LNCAP (cell line): Measurements from ENCODE around the gene TMUB1.

ENCODE experiments used
- TF ChIP-seq, protein P1 (sequence below): fragments of 450-650 bp; IDR thresholded peaks from 2 replicates; pipeline ENCODE4 v1.5.1; 2017; ENCODE audit warnings: mild to moderate bottlenecking

Gene TMUB1

DNA sequence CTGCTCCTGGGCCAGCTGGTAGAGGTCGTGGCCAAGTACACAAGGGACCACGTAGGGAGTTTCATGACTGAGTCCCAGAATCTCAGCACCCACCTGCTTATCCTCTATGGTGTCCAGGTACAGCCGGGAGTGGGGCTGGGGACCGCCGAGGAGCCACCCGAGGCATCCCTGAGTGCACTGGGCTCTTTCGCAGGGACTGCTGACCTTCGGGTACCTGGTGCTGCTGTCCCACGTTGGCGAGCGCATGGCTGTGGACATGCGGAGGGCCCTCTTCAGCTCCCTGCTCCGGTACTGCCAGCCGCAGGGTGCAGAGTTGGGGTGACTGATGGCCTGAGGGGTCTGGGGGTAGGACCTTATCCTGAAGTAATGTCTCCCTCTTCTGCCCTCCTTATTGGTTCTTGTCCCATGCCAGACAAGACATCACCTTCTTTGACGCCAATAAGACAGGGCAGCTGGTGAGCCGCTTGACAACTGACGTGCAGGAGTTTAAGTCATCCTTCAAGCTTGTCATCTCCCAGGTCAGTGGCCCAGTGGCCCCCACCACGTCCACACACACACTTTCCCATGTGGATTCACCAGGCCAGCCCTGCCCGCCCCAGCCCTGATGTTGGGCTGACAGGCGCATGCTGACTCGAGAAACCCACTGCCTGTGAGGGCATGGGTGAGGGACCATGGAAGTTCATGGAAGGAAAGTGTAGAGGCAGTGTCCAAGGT, 48.8 kb downstream of the TMUB1 start:
- TF ChIP-seq, protein P1, sequence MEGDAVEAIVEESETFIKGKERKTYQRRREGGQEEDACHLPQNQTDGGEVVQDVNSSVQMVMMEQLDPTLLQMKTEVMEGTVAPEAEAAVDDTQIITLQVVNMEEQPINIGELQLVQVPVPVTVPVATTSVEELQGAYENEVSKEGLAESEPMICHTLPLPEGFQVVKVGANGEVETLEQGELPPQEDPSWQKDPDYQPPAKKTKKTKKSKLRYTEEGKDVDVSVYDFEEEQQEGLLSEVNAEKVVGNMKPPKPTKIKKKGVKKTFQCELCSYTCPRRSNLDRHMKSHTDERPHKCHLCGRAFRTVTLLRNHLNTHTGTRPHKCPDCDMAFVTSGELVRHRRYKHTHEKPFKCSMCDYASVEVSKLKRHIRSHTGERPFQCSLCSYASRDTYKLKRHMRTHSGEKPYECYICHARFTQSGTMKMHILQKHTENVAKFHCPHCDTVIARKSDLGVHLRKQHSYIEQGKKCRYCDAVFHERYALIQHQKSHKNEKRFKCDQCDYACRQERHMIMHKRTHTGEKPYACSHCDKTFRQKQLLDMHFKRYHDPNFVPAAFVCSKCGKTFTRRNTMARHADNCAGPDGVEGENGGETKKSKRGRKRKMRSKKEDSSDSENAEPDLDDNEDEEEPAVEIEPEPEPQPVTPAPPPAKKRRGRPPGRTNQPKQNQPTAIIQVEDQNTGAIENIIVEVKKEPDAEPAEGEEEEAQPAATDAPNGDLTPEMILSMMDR, result no peak

DNA sequence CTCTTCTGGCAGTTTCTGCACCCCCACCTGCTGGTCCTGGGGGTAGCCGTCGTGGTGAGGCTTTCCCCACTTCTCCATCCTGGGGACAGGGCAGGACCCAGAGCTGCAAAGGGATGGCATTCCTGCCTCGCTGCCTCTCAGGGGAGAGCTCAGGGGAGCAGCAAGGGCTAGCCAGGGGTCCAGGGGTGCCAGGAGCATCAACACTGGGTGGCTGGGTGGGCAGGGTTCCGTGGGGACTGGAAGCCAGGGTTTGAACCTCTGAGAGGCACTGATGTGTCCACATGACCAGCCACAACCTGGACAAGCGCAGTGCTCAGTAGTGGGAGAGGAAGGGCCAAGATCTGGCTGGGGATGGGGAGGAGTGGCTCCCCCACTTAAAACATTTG, 49.4 kb downstream of the TMUB1 start:
- TF ChIP-seq, protein P1, result no peak

DNA sequence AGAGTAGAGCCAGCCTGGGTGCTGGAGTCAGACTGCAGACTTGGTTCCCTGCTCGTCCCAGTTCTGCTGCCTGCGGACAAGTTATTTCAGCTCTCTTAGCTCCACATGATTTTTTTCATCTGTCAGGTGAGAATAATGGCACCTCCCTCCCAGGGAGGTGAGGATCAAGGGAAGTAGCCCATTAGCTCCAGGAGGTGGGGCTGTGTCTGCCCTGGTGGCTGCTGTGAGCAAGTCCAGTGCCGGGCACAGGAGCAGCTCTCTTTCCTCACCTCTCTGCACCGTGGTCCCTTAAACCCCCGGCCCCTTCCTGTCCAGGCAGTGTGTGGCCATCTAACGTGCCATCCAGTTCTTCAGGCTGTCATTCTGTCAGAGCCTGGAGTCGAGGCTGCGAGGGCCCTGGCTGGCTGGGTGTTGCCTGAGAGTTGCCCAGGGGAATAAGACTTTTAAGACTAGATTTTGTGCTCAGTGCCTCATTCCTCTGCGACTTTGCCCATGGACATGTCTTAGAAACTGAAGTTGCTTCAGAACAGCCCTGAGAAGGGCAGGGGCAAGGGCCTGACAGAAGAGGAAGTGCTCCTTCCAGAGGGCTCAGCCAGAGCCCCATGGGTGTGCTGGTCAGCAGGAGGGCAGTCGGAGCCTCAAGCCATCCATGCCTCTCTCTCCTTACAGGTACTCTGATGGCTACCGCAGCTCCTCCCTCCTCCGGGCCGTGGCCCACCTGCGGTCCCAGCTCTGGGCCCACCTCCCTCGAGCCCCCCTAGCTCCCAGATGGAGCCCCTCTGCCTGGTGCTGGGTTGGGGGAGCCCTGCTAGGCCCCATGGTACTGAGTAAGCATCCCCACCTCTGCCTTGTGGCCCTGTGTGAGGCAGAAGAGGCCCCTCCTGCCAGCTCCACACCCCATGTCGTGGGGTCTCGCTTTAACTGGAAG, 50.1 kb downstream of the TMUB1 start:
- TF ChIP-seq, protein P1, result no peak
